Amniotic epithelial cell (primary cell): ENCODE results near the gene TNNT2.
A peak's percentile ranks its signal among the peaks of the same experiment; 100 is the strongest.

ENCODE experiments used
- DNase-seq: peaks from one replicate; pipeline ENCODE4 v3.0.0-alpha.2; 2010; ENCODE audit warnings: low read depth

TNNT2 gene

DNA sequence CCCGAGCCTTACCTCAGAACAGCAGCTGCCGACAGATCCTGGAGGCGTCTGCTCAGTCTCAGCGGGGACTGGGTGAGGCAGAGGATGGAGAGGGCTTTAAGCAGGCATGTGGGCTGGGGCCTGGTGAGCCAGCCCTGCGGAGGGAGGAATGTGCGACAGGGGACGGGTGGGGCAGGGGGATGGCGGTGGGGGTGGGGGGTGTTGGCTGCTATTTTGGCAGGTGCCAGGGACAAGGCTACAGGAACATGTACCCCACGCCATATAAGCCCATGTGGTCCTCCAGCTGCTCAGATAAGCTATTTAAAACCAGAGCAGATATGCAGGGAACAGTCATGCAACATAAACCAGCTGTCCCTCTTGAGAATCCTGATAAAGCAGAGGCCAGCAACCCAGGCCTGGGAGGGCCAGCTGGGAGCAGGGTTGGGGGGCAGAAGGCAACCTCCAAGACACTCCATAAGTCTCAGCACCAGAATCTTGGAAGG lies at the start of gene TNNT2:
TNNT2 (minus strand) TSS at position 70 of the 482 bp plus-strand sequence. CDS start 4,426 bp downstream, outside the sequence.
- DNase-seq, result peak; percentile 20

GRCh38 chr1:201426479-201427310 lies 49.2 kb upstream of the TNNT2 start:
- DNase-seq, result no peak

GRCh38 chr1:201424146-201424545 lies 46.7 kb upstream of the TNNT2 start:
- no peak for DNase-seq

DNA sequence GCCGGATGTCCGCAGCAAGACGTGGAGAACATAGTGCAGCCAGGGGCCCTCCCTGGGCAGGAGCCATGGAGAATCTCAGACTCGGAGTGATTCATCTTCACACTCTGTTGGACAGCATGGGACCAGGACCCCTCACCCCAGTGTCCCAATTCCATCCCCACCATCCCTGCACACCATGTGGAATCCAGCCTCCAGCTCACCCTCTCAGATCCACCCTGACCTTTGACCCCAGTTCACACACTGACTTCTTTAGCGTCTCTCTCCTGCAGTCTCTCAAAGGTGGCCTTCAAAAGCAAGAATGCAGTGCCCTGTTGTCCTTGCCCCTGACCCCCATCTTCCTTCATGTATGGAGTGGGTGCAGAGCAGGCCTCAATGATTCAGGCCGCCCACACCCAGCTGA lies 46.2 kb upstream of the TNNT2 start:
- DNase-seq, result no peak

- DNase-seq, result no peak
Observed at GRCh38 chr1:201422436-201423030, 45.1 kb upstream of the TNNT2 start.

DNA sequence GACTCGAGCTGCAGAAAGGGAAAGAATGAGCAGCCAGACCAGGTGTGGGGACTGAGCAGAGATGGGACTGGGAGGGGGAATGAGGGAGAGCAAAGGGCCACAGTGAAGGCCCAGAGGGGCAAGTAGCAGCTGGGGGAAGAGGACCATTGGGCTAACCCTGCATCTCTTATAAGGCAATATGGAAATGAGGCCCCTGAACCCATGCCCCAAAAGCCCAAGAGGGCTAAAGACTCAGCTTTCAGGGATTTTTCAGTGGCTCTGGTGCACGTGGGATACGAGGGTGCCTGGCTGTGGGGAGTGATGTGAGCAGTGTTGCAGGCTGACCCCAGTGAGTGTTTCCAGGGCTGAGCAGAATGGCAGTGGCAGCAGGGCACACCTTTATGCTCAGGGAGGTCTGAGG lies 44.5 kb upstream of the TNNT2 start:
- no peak for DNase-seq

DNA sequence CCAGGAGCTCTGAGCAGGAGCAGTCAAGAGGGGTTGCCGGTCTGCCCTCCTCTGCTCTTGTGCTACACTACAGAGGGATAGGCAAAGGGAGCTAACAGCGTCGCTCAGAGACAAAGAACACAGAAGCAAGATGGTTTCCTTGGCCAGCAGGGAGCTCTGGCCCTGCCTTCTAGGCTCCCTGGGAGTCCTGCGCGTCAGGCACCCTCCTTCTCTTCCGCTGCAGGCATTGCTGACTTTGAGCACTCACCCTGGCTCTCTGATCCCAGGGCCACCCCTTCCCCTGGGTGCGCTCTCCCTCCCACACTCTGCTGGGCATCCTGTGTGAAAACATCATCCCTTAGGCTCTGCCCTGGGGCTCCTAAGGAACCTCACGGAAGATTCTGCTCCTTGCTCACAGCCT lies 43.6 kb upstream of the TNNT2 start:
- DNase-seq, result no peak

DNA sequence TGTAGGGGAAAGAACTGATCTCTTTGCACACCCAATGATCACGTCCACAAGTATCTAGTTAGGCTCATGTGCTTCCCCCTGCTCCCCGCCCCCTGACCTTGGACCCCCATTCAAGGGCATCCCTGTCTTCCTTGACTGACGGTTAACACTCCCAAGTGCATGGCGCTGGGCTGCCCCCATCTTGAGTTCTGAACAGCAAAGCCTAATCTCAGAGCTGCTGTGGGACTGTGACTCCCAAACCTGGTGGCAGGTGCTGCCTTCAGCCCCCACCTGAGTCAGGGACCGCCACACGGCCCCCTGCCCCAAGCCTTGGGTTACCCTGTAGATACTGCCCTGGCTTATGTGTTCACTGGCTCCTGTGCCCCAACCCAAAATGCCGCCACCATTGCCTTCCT lies 43.1 kb upstream of the TNNT2 start:
- no peak for DNase-seq

- DNase-seq, result peak; percentile 24
Observed at GRCh38 chr1:201419746-201420607, 42.5 kb upstream of the TNNT2 start.

GRCh38 chr1:201419256-201419655 lies 41.8 kb upstream of the TNNT2 start:
- no peak for DNase-seq

- no peak for DNase-seq
Observed at GRCh38 chr1:201418461-201418860, 41.0 kb upstream of the TNNT2 start.

GRCh38 chr1:201414051-201414738 lies 36.7 kb upstream of the TNNT2 start:
- DNase-seq, result no peak

- DNase-seq, result no peak
Observed at GRCh38 chr1:201411292-201411691, 33.8 kb upstream of the TNNT2 start.

- peak; percentile 35 for DNase-seq
Observed at GRCh38 chr1:201409440-201409839, 32.0 kb upstream of the TNNT2 start.

DNA sequence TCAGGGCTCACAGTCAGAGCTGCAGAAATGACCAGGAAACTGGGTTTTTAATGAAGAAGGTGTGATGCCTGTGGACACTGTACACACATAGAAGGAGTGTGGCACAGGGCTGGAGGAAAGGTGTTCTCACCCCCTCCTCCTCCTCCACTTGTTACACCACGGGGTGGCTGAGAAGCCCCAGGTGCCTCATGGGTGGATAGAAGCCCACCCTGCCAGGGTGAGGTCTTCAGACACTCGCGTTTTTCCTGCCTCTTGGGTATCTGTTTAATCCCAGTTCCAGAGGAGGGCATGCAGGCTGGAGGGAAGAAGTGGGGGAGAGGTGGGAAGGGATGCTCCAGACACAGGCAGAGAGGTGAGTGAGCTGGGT lies 31.3 kb upstream of the TNNT2 start:
- DNase-seq, result no peak

GRCh38 chr1:201408176-201408833 lies 30.8 kb upstream of the TNNT2 start:
- DNase-seq, result peak; percentile 61

DNA sequence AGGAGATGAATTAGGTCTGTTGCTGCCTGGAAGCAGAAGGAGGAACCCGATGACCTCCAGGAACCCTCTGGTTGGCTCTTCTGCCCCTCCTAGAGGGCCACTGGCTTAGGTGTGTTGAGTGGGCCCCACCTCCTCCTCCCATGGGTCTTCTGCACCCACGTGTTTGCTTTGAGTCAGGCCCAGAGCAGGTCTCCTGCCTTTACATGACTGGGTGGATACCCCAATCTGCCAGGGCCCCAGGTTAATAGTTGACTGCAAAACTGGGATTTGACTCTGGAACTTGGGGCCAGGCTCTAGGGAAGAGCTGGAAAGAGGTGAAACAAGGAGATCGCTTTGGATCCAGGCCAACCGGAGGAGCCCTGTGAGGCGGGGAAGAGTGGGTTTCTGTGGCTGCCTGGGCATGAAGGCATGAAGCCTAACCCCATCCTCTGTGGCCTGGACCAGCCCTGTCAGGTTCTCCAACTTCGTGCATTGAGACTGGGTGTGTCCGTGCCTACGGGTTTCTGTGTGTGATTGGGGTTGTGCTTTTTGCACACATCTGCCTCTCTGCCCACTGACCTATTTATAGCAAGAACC lies 29.4 kb upstream of the TNNT2 start:
- no peak for DNase-seq

- DNase-seq, result no peak
Observed at GRCh38 chr1:201405484-201405831, 28.0 kb upstream of the TNNT2 start.

DNA sequence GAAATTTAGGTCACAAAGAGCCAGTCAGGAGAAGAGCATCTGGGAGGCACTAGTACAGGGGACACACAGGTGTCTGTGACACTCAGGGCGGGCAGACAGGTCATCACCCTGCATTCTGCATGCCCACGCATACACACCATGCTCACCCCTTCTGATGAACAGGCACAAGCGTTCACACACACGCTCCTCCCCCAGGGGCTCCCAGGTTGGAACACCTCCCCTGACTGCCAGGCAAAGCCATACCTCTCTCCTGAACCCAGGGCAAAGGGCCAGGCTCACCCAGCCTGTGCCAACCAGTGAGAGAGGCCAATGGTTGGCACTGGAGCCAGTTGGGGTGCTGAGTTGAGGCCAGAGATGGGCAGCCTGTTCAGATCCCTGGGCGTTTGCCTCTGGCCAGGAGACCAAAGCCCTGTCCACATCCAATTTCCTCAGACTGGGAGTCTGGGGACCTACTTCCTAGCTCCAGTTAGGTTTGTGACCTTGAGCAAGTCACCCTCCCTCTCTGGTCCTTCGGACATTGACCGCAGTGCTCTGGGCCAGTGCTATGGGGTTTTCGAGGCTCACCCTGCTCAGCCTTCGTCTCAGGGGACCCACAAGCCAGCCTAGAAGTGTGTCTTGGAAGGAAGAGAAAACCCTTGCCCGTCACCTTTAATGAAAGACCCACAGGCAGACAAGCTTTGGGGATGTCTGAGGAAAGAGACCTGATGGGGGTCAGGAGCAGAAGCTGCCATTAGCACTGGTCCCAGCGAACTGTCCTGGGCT lies 27.4 kb upstream of the TNNT2 start:
- no peak for DNase-seq

GRCh38 chr1:201404055-201404454 lies 26.6 kb upstream of the TNNT2 start:
- DNase-seq, result no peak
